Esophagus muscularis mucosa (tissue), 4 donors: ENCODE data around the gene CEP135. TPM values are rescaled to one million over a fixed set of nuclear protein-coding genes. Genes with fewer than 3 reads are reported as not detected.

Experiments
- DNase-seq: peaks from one replicate; pipeline ENCODE4 v3.0.0-alpha.2; 2017; ENCODE audit errors: extremely low spot score
- H3K27ac ChIP-seq, 4 donors: fragments of 200-600 bp; sonication (generic); replicated peaks in 1 of 4; 1 replicate in 3 of 4; 2 replicates in 1 of 4; pipeline ENCODE4 v1.5.1; 2016 to 2019; ENCODE audit warnings: mild to moderate bottlenecking in 1 of 4
- H3K27me3 ChIP-seq, 4 donors: fragments of 200-600 bp; sonication (generic); one replicate each; pipeline versions ENCODE4 v1.5.1 to v1.6.0; 2016 to 2019
- H3K36me3 ChIP-seq, 4 donors: fragments of 200-600 bp; sonication (generic); one replicate each; pipeline ENCODE4 v1.5.1; 2016 to 2019
- H3K4me1 ChIP-seq, 4 donors: fragments of 200-600 bp; sonication (generic); one replicate each; pipeline ENCODE4 v1.5.1; 2016 to 2019
- H3K4me3 ChIP-seq, 4 donors: fragments of 200-600 bp; sonication (generic); 1 replicate in 2 of 4; 2 replicates in 2 of 4; pipeline ENCODE4 v1.5.1; 2016 to 2019; ENCODE audit warnings: mild to moderate bottlenecking in 4 of 4, moderate library complexity in 1 of 4
- H3K9me3 ChIP-seq, 4 donors: fragments of 200-600 bp; sonication (generic); 1 replicate in 3 of 4; 2 replicates in 1 of 4; pipeline ENCODE4 v1.5.1; 2016 to 2019
- EP300 ChIP-seq: sonication (generic); formaldehyde crosslinking; IDR thresholded peaks from one replicate; pipeline ENCODE4 v1.6.1; 2017; ENCODE audit warnings: antibody characterized with exemption
- POLR2A ChIP-seq: fragments of 450-650 bp; IDR thresholded peaks from one replicate; pipeline ENCODE4 v1.6.1; 2017; ENCODE audit warnings: antibody characterized with exemption, moderate library complexity, mild to moderate bottlenecking, low read depth
- POLR2AphosphoS5 ChIP-seq, 2 donors: sonication (generic); formaldehyde crosslinking; IDR thresholded peaks; one replicate each; pipeline ENCODE4 v1.6.1; 2017; ENCODE audit warnings: antibody characterized with exemption in 2 of 2
- WGBS: methylation state at CpG from one replicate; pipeline ENCODE4 v1.1.5; 2018; 5-methylcytosine and 5-hydroxymethylcytosine counted together
- intact Hi-C: fragments of 100-400 bp; cut with DNase I; formaldehyde crosslinking; loops from one replicate; pipeline ENCODE4 v1.15.1; 2023
- total RNA-seq, 4 donors: library from RNA; depleted of rRNA; stranded (reverse); fragments of >200 nt; gene quantifications; one replicate each; pipeline versions ENCODE4 v1.1.0 to v1.2.1, GENCODE V29; 2016
- TF ChIP-seq, protein P1 (sequence below), 3 experiments: fragments of 200-600 bp in 2 of 3; fragments of 450-650 bp in 1 of 3; sonication (generic) in 2 of 3; IDR thresholded peaks; one replicate each; pipeline ENCODE4 v1.5.1; 2017 to 2019; ENCODE audit warnings: antibody characterized with exemption in 3 of 3, mild to moderate bottlenecking in 2 of 3, moderate library complexity in 1 of 3

Gene CEP135
- total RNA-seq, 4 donors from 2014 or later, result 3.5 to 5.0 (median 3.8) TPM

DNA sequence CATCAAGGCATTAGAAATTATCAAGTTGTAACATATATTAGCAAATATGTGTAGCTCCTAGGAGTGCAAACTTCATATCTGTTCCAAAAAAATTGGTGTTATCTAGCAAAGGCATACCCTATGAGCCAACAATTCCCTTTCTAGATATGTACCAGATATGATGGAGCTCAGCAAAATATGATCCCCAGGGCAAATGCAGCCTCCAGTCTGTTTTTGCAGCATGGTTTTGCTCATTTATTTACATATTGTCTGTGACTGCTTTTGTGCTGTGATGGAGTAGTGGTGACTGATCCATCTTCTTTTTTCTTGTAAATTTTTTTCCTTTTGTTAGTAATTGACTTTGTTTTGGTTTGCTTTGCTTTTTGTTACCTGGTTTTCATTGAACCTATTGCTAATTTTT, 41.0 kb downstream of the CEP135 start:
- Histone ChIP-seq H3K27me3 (no peaks in the 10 kb centered on the region), H3K4me3 (no peak overlapping the region), H3K4me1 (no peaks in the 10 kb centered on the region), H3K27ac (no peak overlapping the region), H3K9me3 (no peaks in the 10 kb centered on the region), H3K36me3 (peaks cover 0 to 33% (median 15%) of the 10 kb centered on the region in 4 donors)
- TF ChIP-seq POLR2AphosphoS5 (IDR thresholded peaks at IDR 0.05), result no peak
- no peak for TF ChIP-seq EP300
- TF ChIP-seq POLR2A, result no peak
- TF ChIP-seq, protein P1, sequence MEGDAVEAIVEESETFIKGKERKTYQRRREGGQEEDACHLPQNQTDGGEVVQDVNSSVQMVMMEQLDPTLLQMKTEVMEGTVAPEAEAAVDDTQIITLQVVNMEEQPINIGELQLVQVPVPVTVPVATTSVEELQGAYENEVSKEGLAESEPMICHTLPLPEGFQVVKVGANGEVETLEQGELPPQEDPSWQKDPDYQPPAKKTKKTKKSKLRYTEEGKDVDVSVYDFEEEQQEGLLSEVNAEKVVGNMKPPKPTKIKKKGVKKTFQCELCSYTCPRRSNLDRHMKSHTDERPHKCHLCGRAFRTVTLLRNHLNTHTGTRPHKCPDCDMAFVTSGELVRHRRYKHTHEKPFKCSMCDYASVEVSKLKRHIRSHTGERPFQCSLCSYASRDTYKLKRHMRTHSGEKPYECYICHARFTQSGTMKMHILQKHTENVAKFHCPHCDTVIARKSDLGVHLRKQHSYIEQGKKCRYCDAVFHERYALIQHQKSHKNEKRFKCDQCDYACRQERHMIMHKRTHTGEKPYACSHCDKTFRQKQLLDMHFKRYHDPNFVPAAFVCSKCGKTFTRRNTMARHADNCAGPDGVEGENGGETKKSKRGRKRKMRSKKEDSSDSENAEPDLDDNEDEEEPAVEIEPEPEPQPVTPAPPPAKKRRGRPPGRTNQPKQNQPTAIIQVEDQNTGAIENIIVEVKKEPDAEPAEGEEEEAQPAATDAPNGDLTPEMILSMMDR (IDR thresholded peaks at IDR 0.05), result no peak
- intact Hi-C loops, result no loop called here
- no peak for DNase-seq

DNA sequence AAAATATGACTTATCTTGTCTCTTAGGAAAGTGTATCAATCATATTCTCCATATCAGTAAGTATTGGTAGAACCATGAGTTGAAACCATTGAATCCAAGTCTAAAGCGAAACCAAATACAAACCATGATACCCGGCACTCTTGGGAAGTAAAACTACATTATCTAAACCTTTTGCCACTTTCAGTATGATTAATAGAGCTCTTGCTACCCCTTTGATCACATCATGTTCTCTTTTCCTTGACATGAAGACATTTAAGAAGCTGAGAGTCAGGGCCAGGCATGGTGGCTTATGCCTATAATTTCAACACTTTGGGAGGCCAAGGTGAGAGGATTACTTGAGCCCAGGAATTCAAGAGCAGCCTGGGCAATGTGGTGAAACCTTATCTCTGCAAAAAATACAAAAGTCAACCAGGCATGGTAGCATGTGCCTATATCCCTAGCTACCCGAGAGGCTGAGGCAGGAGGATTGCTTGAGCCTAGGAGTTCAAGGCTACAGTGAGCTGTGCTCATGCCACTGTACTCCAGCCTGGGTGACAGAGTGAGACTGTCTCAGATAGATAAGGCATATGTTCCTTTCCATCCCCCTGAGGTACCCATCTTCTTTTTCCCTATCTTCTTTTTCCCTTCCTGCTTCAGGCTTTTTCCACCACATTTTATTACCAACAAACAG, 45.4 kb downstream of the CEP135 start:
- 93% methylated on average over 3 of the region's 3 CpGs for WGBS

DNA sequence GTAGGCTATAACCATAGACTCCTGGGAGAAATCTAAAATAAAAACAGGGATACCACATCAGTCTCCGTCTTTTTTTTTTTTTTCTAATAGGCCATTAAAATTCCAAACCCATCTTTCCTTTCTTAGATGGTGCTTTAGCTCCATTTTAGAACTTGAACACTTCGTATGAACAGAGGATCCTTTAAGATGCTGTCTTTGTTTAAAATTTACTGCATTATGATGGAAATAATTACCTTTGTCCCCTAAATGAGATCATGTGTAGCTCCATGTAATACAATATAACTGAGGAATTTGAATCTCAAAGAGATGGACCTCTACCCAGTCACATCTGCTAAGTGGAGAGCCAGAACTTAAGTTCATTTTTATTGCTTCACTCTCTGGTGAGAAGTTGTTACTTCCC, 47.9 kb downstream of the CEP135 start:
- Histone ChIP-seq H3K27ac (no peak overlapping the region), H3K4me3 (no peak overlapping the region), H3K4me1 (no peaks in the 10 kb centered on the region), H3K36me3 (peaks cover 12 to 42% (median 23%) of the 10 kb centered on the region in 4 donors), H3K27me3 (no peaks in the 10 kb centered on the region), H3K9me3 (no peaks in the 10 kb centered on the region)
- no peak for DNase-seq
- no peak for TF ChIP-seq POLR2A
- 94% methylated on average over 2 of the region's 2 CpGs for WGBS
- intact Hi-C loops, result no loop called here

More for the DNA sequence above, 45.4 kb downstream of the CEP135 start:
- no peaks in the 10 kb centered on the region for H3K9me3 ChIP-seq
- H3K27me3 ChIP-seq, result no peaks in the 10 kb centered on the region
- TF ChIP-seq POLR2A, result no peak
- TF ChIP-seq EP300, result no peak
- no peaks in the 10 kb centered on the region for H3K4me1 ChIP-seq
- intact Hi-C loops, result no loop called here
- H3K36me3 ChIP-seq, result peaks cover 0 to 18% (median 7%) of the 10 kb centered on the region in 4 donors
- H3K27ac ChIP-seq, result no peak overlapping the region
- no peak overlapping the region for H3K4me3 ChIP-seq
- DNase-seq, result no peak

DNA sequence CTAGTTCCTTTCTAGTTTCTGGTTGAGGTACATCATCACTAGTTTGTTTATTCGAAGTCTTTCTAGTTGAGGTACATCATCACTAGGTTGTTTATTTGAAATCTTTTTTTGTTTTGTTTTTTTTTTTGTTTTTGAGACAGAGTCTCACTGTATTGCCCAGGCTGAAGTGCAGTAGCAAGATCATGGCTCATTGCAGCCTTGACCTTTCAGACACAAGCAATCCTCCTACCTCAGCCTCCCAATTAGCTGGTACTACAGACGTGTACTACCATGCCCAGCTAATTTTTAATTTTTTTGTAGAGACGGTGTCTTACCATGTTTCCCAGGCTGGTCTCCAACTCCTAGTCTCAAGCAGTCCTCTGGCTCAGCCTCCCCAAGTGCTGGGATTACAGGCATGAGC, 54.9 kb downstream of the CEP135 start:
- TF ChIP-seq POLR2AphosphoS5 (IDR thresholded peaks at IDR 0.05) (no peak), EP300 (no peak), POLR2A (no peak)
- TF ChIP-seq, protein P1 (IDR thresholded peaks at IDR 0.05), result no peak
- Histone ChIP-seq H3K4me1 (no peaks in the 10 kb centered on the region), H3K36me3 (peaks cover 12 to 71% (median 24%) of the 10 kb centered on the region in 4 donors), H3K9me3 (no peaks in the 10 kb centered on the region), H3K4me3 (no peak overlapping the region), H3K27me3 (no peaks in the 10 kb centered on the region), H3K27ac (no peak overlapping the region)
- 94% methylated on average over 3 of the region's 3 CpGs for WGBS
- intact Hi-C loops, result no loop called here
- DNase-seq, result no peak

DNA sequence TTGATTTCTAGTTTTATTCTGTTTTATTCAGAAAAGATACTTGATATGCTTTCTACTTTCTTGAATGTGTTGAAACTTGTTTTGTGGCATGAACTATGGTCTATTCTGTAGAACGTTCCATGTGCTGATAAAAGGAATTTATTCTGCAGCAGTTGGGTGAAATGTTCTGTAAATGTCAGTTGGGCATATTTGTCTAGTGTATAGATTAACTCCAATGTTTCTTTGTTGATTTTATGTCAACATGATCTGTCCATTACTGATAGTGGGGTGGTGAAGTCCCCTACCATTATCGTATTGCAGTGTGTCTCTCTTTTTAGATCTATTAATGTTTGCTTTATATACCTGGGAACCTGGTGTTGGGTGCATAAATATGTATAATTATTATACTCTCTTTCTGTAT, 55.5 kb downstream of the CEP135 start:
- no peak overlapping the region for H3K27ac ChIP-seq
- no peaks in the 10 kb centered on the region for H3K4me1 ChIP-seq
- H3K36me3 ChIP-seq, result peaks cover 12 to 74% (median 25%) of the 10 kb centered on the region in 4 donors
- no peak for TF ChIP-seq EP300
- TF ChIP-seq POLR2A, result no peak
- TF ChIP-seq, protein P1 (IDR thresholded peaks at IDR 0.05), result no peak
- TF ChIP-seq POLR2AphosphoS5 (IDR thresholded peaks at IDR 0.05), result no peak
- no peak for DNase-seq
- no peak overlapping the region for H3K4me3 ChIP-seq
- WGBS, result 100% methylated on average over 2 of the region's 2 CpGs
- H3K27me3 ChIP-seq, result no peaks in the 10 kb centered on the region
- intact Hi-C loops, result no loop called here
- H3K9me3 ChIP-seq, result no peaks in the 10 kb centered on the region

DNA sequence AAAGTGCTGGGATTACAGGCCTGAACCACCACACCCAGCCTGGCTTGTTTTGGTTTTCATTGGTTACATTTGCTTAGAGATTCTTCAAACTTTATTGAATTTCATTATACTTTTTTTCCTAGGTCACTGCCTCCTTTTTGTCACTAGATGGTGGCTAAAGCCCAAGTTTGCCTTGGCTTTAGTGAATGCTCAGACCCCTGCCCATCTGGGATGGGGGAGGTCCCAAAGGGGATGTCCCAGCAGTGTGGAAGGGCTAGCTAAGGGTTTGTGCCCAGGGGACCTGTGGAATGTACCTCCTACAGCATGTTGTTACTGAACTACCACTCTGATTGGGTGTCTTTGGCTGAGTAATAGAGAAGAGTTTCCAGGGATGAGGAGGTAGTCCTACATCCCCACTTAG, 58.4 kb downstream of the CEP135 start:
- Histone ChIP-seq H3K36me3 (peaks cover 0 to 77% (median 21%) of the 10 kb centered on the region in 4 donors), H3K27ac (no peak overlapping the region), H3K27me3 (no peaks in the 10 kb centered on the region), H3K4me3 (no peak overlapping the region), H3K9me3 (no peaks in the 10 kb centered on the region), H3K4me1 (no peaks in the 10 kb centered on the region)
- no peak for DNase-seq
- TF ChIP-seq POLR2A, result no peak
- TF ChIP-seq POLR2AphosphoS5 (IDR thresholded peaks at IDR 0.05), result no peak
- TF ChIP-seq, protein P1 (IDR thresholded peaks at IDR 0.05), result no peak
- TF ChIP-seq EP300, result no peak
- intact Hi-C loops, result no loop called here
